Fibroblast of lung (primary cell): ENCODE results near the gene STK32C. TPM values are rescaled to one million over a fixed set of nuclear protein-coding genes. Genes with fewer than 3 reads are reported as not detected.

Experiments used
- DNase-seq, 2 donors: peaks; one replicate each; pipeline versions ENCODE4 v3.0.0 to v3.0.0-alpha.2; 2010; ENCODE audit warnings: low read depth in 2 of 2
- H2AFZ ChIP-seq: 2 replicates; pipeline ENCODE4 v1.5.1; 2012; ENCODE audit warnings: low read length, control low read depth, inconsistent platforms
- H3K27ac ChIP-seq: 2 replicates; pipeline ENCODE4 v1.5.1; 2011; ENCODE audit warnings: low read length, control low read depth; ENCODE audit not compliant: insufficient read depth
- H3K27me3 ChIP-seq: 2 replicates; pipeline ENCODE4 v1.5.1; 2011; ENCODE audit warnings: mild to moderate bottlenecking, low read length; ENCODE audit not compliant: control insufficient read depth, insufficient read depth
- H3K36me3 ChIP-seq: 2 replicates; pipeline ENCODE4 v1.5.1; 2011; ENCODE audit warnings: low read length; ENCODE audit not compliant: control insufficient read depth, insufficient read depth
- H3K4me1 ChIP-seq: 2 replicates; pipeline ENCODE4 v1.5.1; 2011; ENCODE audit warnings: low read length; ENCODE audit not compliant: control insufficient read depth, insufficient read depth; ENCODE audit errors: extremely low read depth
- H3K4me2 ChIP-seq: 2 replicates; pipeline ENCODE4 v1.5.1; 2011; ENCODE audit warnings: low read length, control low read depth; ENCODE audit not compliant: insufficient read depth; ENCODE audit errors: extremely low read depth
- H3K4me3 ChIP-seq, 4 experiments: fragments of 200-600 bp in 1 of 4; sonication (generic) in 1 of 4; replicated peaks in 1 of 4; 2 replicates each; pipeline ENCODE4 v1.5.1; 2011 to 2016; ENCODE audit warnings: low read length in 4 of 4, low read depth in 3 of 4, mild to moderate bottlenecking in 3 of 4, control low read depth in 2 of 4, inconsistent platforms in 1 of 4, mixed read lengths in 1 of 4; ENCODE audit not compliant: insufficient read depth in 1 of 4; ENCODE audit errors: control extremely low read depth in 1 of 4
- H3K79me2 ChIP-seq: 2 replicates; pipeline ENCODE4 v1.5.1; 2012; ENCODE audit warnings: mild to moderate bottlenecking, low read length, inconsistent platforms; ENCODE audit not compliant: control insufficient read depth, insufficient read depth
- H3K9ac ChIP-seq: 2 replicates; pipeline ENCODE4 v1.5.1; 2011; ENCODE audit warnings: mild to moderate bottlenecking, low read length, control low read depth; ENCODE audit not compliant: insufficient read depth
- H3K9me3 ChIP-seq: 2 replicates; pipeline ENCODE4 v1.5.1; 2012; ENCODE audit warnings: low read depth, low read length; ENCODE audit not compliant: control insufficient read depth, insufficient read depth
- H4K20me1 ChIP-seq: 2 replicates; pipeline ENCODE4 v1.5.1; 2011; ENCODE audit warnings: low read length; ENCODE audit not compliant: control insufficient read depth, insufficient read depth; ENCODE audit errors: extremely low read depth
- CTCF ChIP-seq, 2 donors: IDR thresholded peaks in 1 of 2; conservative IDR thresholded peaks in 1 of 2; 1 replicate in 1 of 2; 2 replicates in 1 of 2; pipeline ENCODE4 v1.5.1; 2011 to 2012; ENCODE audit warnings: low read length in 2 of 2, control low read depth in 1 of 2, inconsistent platforms in 1 of 2, low read depth in 1 of 2, mild to moderate bottlenecking in 1 of 2
- EZH2 ChIP-seq: IDR thresholded peaks from 2 replicates; pipeline ENCODE4 v1.5.1; 2012; ENCODE audit warnings: low read length, control low read depth, mild to moderate bottlenecking; ENCODE audit errors: missing control alignments
- polyA plus RNA-seq, 2 donors: library from polyadenylated mRNA; depleted of rRNA in 1 of 2; stranded (reverse) in 1 of 2; unstranded in 1 of 2; fragments of >200 nt; gene quantifications; 2 replicates each; pipeline ENCODE4 v1.2.1, GENCODE V29; 2011 to 2012; ENCODE audit warnings: missing spikeins in 1 of 2
- total RNA-seq: library from RNA; depleted of rRNA; stranded (reverse); fragments of >200 nt; gene quantifications from 2 replicates; pipeline ENCODE4 v1.2.1, GENCODE V29; 2014

STK32C gene
- total and polyA plus RNA-seq, 2 donors (not counting 1 experiment from before 2014, with no cell fraction given): 4.4 to 21.5 TPM

DNA sequence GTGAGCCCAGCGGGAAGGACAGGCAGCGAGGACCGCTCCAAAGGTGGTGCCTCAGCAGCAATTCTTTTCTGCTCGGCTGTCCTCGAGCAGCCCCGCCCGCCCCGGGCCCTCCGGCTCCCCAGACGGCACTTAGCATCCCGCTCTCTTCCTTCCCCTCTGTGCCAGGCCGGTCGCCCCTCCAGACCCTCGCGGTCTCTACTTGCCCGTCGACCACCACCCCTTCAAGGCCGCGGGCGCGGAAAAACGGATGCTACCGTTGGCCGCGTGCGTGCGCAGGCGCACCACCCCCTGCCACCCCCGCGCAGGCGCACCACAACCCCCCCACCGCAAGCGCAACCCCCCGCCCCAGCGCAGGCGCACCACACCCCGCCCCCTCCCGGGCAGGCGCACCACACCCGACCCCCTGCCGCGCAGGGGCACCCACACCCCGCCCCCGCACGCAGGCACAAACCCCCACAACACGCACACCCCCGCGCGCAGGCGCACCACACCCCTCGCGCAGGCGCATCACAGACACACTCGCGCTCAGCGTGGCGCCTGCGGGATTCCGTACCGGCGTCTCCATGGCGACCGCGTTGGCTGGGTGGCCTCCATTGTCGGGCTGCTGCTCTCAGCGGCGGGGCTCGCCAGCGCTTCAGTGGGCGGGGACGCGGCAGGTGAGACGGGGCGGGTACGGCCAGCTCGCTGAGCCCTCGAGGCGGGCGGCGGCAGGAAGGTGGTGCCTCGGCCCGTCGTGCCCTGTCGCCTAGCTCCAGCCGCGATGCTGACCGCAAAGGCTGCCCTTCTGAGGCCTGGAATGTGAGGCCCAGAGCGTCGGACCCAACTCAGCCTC is 24.1 kb upstream of the STK32C start, which contains the start of gene LRRC27:
Gene LRRC27 (plus strand): TSS at position 593 of the 832 bp plus-strand sequence. CDS start 1,332 bp downstream, outside the sequence.
- peak within 1 kb of the TSS; percentile 96 for H2AFZ ChIP-seq
- peak within 1 kb of the TSS; percentile 95 to 100 (median 98) for H3K4me3 ChIP-seq
- H3K4me2 ChIP-seq: peak within 1 kb of the TSS; percentile 92
- H3K27me3 ChIP-seq: no peaks in the 10 kb centered on the region
- DNase-seq: peak; percentile 94 to 97
- no peaks in the 10 kb centered on the region for H3K9me3 ChIP-seq
- H3K4me1 ChIP-seq: peaks cover 2% of the 10 kb centered on the region
- no peak for TF ChIP-seq EZH2
- no peak for TF ChIP-seq CTCF (conservative IDR thresholded peaks at IDR 0.05 in 1 of 2, IDR thresholded peaks at IDR 0.05 in 1 of 2; ENCODE audit: low read depth in 1 of 2, low read length in 2 of 2)
- H3K9ac ChIP-seq: peak within 1 kb of the TSS; percentile 86
- H4K20me1 ChIP-seq: no peaks in the 10 kb centered on the region
- H3K79me2 ChIP-seq: peaks cover 42% of the 10 kb centered on the region
- H3K27ac ChIP-seq: peak within 1 kb of the TSS; percentile 86
- H3K36me3 ChIP-seq: peaks cover 2% of the 10 kb centered on the region

DNA sequence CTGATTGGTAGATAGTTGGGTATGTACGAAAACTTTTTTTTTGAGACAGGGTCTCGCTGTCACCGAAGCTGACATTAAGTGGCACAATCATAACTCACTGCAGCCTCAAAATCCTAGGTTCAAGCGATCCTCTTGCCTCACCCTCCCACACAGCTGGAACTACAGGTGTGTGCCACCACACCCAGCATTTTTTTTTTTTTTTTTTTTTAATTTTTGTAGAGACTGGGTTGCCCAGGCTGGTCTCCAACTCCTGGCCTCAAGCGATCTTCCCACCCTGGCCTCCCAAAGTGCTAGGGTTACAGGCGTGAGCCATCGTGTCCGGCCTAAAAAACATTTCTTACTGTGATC is 22.7 kb upstream of the STK32C start:
- DNase-seq: no peak

DNA sequence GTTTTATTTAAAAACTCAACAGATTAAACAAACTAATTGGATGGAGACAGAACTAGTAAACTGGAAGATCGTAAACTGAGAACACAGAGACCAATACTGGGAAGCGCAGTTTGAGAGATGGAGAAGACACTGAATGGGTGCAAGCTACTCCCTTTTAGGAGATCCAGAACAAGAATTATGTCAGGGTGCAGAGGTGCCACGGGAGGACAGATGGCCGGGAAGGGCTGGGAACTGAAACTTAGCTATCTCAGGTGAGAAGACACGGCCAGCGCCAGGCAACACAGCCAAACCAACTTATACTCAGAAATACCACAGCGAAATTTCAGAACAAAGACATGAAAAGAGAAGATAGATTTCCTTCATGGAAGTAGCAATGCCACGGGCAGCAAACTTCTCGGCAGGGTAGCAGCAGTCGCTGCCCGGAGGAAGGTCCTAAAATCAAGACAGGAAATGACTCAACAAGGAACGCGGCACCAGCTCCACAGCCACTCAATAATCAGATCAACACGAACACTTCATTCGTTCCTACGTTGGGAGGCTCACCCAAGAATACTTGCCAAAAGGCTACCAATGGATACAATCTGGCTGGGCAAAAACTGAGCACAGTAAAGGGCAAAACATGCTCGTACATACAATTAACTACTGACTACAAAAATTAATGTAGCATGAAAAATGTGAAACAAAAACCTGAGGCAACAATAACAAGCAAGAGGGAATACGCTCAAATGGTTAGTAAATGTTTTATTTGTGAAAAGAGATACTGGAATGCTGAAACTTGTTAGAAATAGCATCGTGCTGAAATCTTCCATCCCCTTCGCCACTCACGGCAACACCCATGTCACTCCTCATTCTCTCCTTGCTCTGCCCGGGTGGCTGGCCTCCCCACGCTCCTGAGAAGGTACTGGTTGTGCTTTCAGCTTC is 22.1 kb upstream of the STK32C start:
- H4K20me1 ChIP-seq: no peaks in the 10 kb centered on the region
- TF ChIP-seq CTCF (conservative IDR thresholded peaks at IDR 0.05 in 1 of 2, IDR thresholded peaks at IDR 0.05 in 1 of 2; ENCODE audit: low read depth in 1 of 2, low read length in 2 of 2) (no peak), EZH2 (no peak)
- no peaks in the 10 kb centered on the region for H3K9me3 ChIP-seq
- peaks cover 49% of the 10 kb centered on the region for H3K79me2 ChIP-seq
- DNase-seq: peak; percentile 52 to 84
- no peak overlapping the region for H3K9ac ChIP-seq
- peak overlapping the region; percentile 92 for H3K4me2 ChIP-seq
- no peaks in the 10 kb centered on the region for H3K27me3 ChIP-seq
- H2AFZ ChIP-seq: no peak overlapping the region
- H3K27ac ChIP-seq: peak overlapping the region; percentile 7
- H3K4me3 ChIP-seq: peak overlapping the region; percentile 95 to 100 (median 98)
- peaks cover 4% of the 10 kb centered on the region for H3K36me3 ChIP-seq
- H3K4me1 ChIP-seq: peaks cover 2% of the 10 kb centered on the region

More for the DNA sequence above, 22.7 kb upstream of the STK32C start:
- Histone ChIP-seq H3K27me3 (no peaks in the 10 kb centered on the region), H3K36me3 (peaks cover 4% of the 10 kb centered on the region), H3K4me1 (peaks cover 2% of the 10 kb centered on the region), H3K27ac (no peak overlapping the region), H3K4me2 (peak overlapping the region; percentile 92), H4K20me1 (no peaks in the 10 kb centered on the region), H3K79me2 (peaks cover 49% of the 10 kb centered on the region), H3K9me3 (no peaks in the 10 kb centered on the region), H2AFZ (no peak overlapping the region), H3K9ac (no peak overlapping the region), H3K4me3 (peak overlapping the region; percentile 95 to 100 (median 98))
- TF ChIP-seq EZH2: no peak
